ENCODE data around the gene PSMA6. TPM values are rescaled to one million over a fixed set of nuclear protein-coding genes. Genes with fewer than 3 reads are reported as not detected.
"Not testable (repeated sequence)": the region's sequence is repeated elsewhere in the genome, so short reads cannot be mapped to it uniquely, and the experiment has no call there.

Gene PSMA6
- total RNA-seq, 4 donors from 2014 or later, result 62.7 to 175 (median 102) TPM

DNA sequence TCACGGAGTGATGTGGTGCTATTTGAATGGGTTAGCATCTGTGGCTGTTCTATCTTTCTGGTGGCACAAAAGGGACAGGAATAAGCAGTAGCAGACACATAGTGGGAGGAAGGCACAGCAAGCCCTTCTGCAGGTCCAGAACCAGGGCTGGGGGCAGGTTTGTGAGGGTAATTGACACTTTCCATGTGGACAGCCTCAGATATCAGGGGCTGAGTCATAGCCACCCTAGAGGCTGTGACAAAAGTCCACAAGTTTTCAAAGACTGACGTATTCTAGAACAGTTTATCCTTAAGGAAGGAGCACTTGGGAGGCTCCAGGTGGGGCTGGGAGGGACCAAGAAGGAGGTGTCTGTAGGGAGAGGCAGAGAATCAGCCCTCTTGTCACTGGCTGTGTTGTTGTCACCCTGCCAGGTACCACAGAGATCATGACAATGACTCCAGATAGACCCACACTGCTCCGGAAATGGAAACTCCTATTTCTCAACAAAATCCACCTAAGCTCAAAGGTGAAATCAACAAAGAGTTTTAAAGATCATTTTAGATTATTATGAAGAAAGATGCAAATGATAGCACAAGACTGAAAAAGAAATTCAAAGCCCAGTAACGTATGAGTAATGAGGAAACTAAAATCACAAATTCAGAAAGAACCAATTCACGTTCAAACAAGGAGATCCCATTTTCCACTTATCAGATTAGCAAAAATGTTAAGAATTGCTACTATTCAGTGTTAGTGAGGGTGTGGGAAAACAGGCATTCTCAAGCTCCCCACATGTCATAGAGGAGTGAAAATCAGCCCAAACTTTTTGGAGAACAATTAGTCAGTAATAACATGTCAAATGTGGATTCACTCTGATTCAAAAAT, 64.0 kb downstream of the PSMA6 start:
- intact Hi-C loops (cut with DNase I; ENCODE audit: low total_unique reads), result no loop called here
- DNase-seq (ENCODE audit: low spot score in 2 of 2), result no peak
- 42 to 45% methylated on average over 5 of the region's 5 CpGs for WGBS, 2 donors
- no peak for TF ChIP-seq POLR2A (IDR thresholded peaks at IDR 0.05)
- TF ChIP-seq, protein P1, sequence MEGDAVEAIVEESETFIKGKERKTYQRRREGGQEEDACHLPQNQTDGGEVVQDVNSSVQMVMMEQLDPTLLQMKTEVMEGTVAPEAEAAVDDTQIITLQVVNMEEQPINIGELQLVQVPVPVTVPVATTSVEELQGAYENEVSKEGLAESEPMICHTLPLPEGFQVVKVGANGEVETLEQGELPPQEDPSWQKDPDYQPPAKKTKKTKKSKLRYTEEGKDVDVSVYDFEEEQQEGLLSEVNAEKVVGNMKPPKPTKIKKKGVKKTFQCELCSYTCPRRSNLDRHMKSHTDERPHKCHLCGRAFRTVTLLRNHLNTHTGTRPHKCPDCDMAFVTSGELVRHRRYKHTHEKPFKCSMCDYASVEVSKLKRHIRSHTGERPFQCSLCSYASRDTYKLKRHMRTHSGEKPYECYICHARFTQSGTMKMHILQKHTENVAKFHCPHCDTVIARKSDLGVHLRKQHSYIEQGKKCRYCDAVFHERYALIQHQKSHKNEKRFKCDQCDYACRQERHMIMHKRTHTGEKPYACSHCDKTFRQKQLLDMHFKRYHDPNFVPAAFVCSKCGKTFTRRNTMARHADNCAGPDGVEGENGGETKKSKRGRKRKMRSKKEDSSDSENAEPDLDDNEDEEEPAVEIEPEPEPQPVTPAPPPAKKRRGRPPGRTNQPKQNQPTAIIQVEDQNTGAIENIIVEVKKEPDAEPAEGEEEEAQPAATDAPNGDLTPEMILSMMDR (IDR thresholded peaks at IDR 0.05), result no peak
- H3K4me3 ChIP-seq (ENCODE audit: low read depth, poor library complexity, severe bottlenecking), result no peak overlapping the region

DNA sequence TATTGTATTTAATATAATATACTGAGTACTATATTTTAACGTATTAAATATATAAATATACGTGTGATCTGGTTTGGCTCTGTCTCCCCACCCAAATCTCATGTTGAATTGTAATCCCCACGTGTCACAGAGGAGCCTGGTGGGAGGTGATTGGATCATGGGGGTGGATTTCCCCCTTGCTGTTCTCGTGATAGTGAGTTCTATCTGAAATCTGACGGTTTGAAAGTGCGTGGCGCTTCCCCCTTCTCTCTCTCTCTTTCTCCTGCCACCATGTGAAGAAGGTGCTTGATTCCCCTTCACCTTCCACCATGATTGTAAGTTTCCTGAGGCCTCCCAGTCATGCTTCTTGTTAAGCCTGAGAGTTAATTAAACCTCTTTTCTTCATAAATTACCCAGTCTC, 67.5 kb downstream of the PSMA6 start:
- 83 to 90% methylated on average over 7 of the region's 7 CpGs for WGBS, 2 donors
- intact Hi-C loops (cut with DNase I; ENCODE audit: low total_unique reads); DNase-seq (ENCODE audit: low spot score in 2 of 2); H3K4me3 ChIP-seq (ENCODE audit: low read depth, poor library complexity, severe bottlenecking): not testable (repeated sequence)

DNA sequence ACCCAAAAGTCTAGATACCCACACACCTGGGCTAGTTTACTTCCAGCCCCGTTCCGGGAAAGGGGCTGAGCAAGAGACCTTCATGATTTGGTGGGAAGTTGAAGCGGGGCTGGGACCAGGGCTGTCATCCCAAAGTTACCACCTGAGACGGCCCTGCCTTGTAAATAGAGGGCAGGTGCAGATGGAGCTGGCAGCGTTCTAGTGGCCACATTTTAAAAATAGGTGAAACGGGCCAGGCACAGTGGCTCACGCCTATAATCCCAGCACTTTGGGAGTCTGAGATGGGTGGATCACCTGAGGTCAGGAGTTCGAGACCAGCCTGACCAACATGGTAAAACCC, 68.9 kb downstream of the PSMA6 start:
- no peak for TF ChIP-seq POLR2A (IDR thresholded peaks at IDR 0.05)
- TF ChIP-seq, protein P1 (IDR thresholded peaks at IDR 0.05), result no peak
- H3K4me3 ChIP-seq (ENCODE audit: low read depth, poor library complexity, severe bottlenecking), result no peak overlapping the region
- intact Hi-C loops (cut with DNase I; ENCODE audit: low total_unique reads), result no loop called here
- 88% methylated on average over 8 of the region's 8 CpGs for WGBS, 2 donors
- DNase-seq (ENCODE audit: low spot score in 2 of 2), result no peak

DNA sequence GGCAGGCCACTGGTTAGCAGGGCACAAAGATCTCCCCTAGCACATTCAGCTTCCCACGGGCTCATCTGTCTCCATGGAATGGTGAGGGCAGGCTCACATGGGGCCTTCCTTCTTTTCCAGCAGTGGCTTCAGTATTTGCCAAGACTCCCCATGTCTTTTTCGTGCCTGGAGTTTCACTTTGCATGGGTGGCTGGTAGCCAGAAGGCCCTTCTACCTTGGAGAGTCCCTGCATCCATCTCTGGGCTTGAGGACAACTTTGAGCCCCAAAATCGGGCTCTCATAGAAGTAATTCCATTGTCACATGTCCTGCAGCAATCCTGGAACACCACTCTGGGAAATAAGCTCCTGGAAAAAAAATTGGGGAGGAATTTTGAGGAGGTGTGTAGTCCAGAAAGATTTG, 70.3 kb downstream of the PSMA6 start:
- 52 to 60% methylated on average over 3 of the region's 3 CpGs for WGBS, 2 donors
- H3K4me3 ChIP-seq (ENCODE audit: low read depth, poor library complexity, severe bottlenecking), result no peak overlapping the region
- no peak for TF ChIP-seq POLR2A (IDR thresholded peaks at IDR 0.05)
- TF ChIP-seq, protein P1 (IDR thresholded peaks at IDR 0.05), result no peak
- intact Hi-C loops (cut with DNase I; ENCODE audit: low total_unique reads), result no loop called here
- DNase-seq (ENCODE audit: low spot score in 2 of 2), result no peak

DNA sequence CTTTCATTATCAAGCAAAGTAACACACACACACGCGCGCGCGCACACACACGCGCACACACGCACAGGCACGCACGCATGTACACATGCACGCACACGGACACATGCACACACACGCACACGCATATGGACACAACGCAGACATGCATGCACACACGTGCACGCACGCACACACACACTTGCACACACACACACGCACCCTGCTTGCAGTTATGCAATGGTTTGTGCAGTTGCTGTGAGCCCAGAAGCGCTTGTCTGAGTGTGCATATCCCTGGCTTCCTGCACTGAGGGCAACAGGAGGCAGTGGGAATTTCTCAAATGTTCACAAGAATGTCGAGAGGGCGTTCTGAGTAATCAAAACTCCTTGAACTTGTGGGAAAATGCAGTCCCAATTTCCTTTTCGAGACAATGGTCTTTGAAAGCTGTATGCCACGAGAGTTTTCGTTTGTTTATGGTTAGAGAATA, 70.8 kb downstream of the PSMA6 start:
- 75 to 84% methylated on average over 25 of the region's 25 CpGs for WGBS, 2 donors
- no peak for DNase-seq (ENCODE audit: low spot score in 2 of 2)
- intact Hi-C loops (cut with DNase I; ENCODE audit: low total_unique reads), result no loop called here
- H3K4me3 ChIP-seq (ENCODE audit: low read depth, poor library complexity, severe bottlenecking), result no peak overlapping the region
- no peak for TF ChIP-seq POLR2A (IDR thresholded peaks at IDR 0.05)
- TF ChIP-seq, protein P1 (IDR thresholded peaks at IDR 0.05), result no peak

DNA sequence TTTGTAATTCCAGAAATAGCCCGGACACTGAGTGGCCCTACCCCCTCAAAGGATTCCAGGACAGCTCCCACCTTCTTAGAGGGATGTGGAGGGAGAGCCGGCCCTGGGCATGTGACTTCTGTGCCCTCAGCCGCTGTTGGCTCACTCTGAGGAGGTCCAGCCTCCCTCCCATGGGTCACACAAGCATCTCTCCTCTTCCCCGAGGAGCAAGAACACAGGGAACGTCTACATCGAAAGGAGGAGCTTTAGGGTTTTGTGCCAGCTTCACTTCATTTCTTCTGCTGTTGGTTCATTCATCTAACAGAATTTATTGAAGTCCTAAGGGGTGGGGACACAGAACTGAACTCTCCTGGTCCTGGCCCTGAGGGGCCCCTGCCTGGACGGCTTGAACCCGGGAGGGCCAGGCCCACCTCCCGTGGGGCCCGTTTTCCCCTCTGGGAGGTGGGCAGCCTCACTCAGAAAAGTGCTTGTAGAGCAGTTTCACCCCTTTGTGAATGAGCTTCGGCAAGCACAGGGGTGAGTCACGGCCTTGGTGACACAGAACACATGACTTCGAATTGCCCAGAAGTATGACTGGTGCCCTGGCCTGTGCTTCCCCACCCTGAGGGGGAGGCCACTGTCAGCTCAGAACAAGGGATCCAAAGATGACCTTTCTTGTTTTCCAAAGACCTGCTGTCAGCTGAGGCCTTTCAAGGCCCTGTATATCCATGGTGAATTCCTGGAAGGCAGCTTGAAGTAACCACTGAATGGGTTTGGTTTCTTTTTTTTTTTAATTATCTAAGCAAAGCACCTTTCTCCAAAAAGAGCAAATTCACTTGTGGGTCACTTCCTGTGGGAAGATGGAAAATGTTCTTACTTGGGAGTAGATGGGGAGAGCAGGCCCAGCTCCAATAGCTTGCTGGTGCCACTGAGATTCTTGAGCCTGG, 73.2 kb downstream of the PSMA6 start:
- peak; percentile 90 to 96 for DNase-seq (ENCODE audit: low spot score in 2 of 2)
- intact Hi-C loops (cut with DNase I; ENCODE audit: low total_unique reads), result no loop called here
- no peak overlapping the region for H3K4me3 ChIP-seq (ENCODE audit: low read depth, poor library complexity, severe bottlenecking)
- WGBS, 2 donors, result 31 to 36% methylated on average over 13 of the region's 13 CpGs
- TF ChIP-seq POLR2A (IDR thresholded peaks at IDR 0.05), result no peak
- TF ChIP-seq, protein P1 (IDR thresholded peaks at IDR 0.05), result no peak
